Measurements from ENCODE around the gene TEX22. TPM values are rescaled to one million over a fixed set of nuclear protein-coding genes. Genes with fewer than 3 reads are reported as not detected.

TEX22 gene
- total RNA-seq, 1 donor from 2014 or later = 4.9 TPM

GRCh38 chr14:105388976-105389375, 9.4 kb upstream of the TEX22 start:
- Mint-ChIP-seq H3K27ac (ENCODE audit: unreplicated experiment) (no peak overlapping the region), H3K36me3 (ENCODE audit: unreplicated experiment) (peaks cover 9% of the 10 kb centered on the region), H3K27me3 (ENCODE audit: unreplicated experiment) (no peaks in the 10 kb centered on the region), H3K4me1 (ENCODE audit: unreplicated experiment) (no peaks in the 10 kb centered on the region), H3K9me3 (ENCODE audit: unreplicated experiment) (no peaks in the 10 kb centered on the region), H3K4me3 (ENCODE audit: unreplicated experiment) (no peak overlapping the region)
- no peak for DNase-seq (ENCODE audit: extremely low spot score, unreplicated experiment)
- no peak for TF ChIP-seq CTCF (IDR thresholded peaks at IDR 0.05)

GRCh38 chr14:105389534-105389933, 8.8 kb upstream of the TEX22 start:
- Mint-ChIP-seq H3K9me3 (ENCODE audit: unreplicated experiment) (no peaks in the 10 kb centered on the region), H3K4me1 (ENCODE audit: unreplicated experiment) (no peaks in the 10 kb centered on the region), H3K4me3 (ENCODE audit: unreplicated experiment) (no peak overlapping the region), H3K27me3 (ENCODE audit: unreplicated experiment) (no peaks in the 10 kb centered on the region), H3K27ac (ENCODE audit: unreplicated experiment) (no peak overlapping the region), H3K36me3 (ENCODE audit: unreplicated experiment) (peaks cover 10% of the 10 kb centered on the region)
- no peak for DNase-seq (ENCODE audit: extremely low spot score, unreplicated experiment)
- no peak for TF ChIP-seq CTCF (IDR thresholded peaks at IDR 0.05)

- H3K4me3 Mint-ChIP-seq (ENCODE audit: unreplicated experiment) = no peak overlapping the region
- no peak for DNase-seq (ENCODE audit: extremely low spot score, unreplicated experiment)
- peaks cover 11% of the 10 kb centered on the region for H3K36me3 Mint-ChIP-seq (ENCODE audit: unreplicated experiment)
- no peaks in the 10 kb centered on the region for H3K9me3 Mint-ChIP-seq (ENCODE audit: unreplicated experiment)
- no peaks in the 10 kb centered on the region for H3K4me1 Mint-ChIP-seq (ENCODE audit: unreplicated experiment)
- TF ChIP-seq CTCF (IDR thresholded peaks at IDR 0.05) = no peak
- H3K27ac Mint-ChIP-seq (ENCODE audit: unreplicated experiment) = no peak overlapping the region
- H3K27me3 Mint-ChIP-seq (ENCODE audit: unreplicated experiment) = no peaks in the 10 kb centered on the region
Observed at GRCh38 chr14:105389976-105390848, 8.1 kb upstream of the TEX22 start.

- Mint-ChIP-seq H3K27ac (ENCODE audit: unreplicated experiment) (no peak overlapping the region), H3K9me3 (ENCODE audit: unreplicated experiment) (no peaks in the 10 kb centered on the region), H3K27me3 (ENCODE audit: unreplicated experiment) (no peaks in the 10 kb centered on the region), H3K36me3 (ENCODE audit: unreplicated experiment) (peaks cover 11% of the 10 kb centered on the region), H3K4me1 (ENCODE audit: unreplicated experiment) (no peaks in the 10 kb centered on the region), H3K4me3 (ENCODE audit: unreplicated experiment) (no peak overlapping the region)
- no peak for DNase-seq (ENCODE audit: extremely low spot score, unreplicated experiment)
- TF ChIP-seq CTCF (IDR thresholded peaks at IDR 0.05) = no peak
Observed at GRCh38 chr14:105390849-105391500, 7.4 kb upstream of the TEX22 start.

GRCh38 chr14:105391541-105391940, 6.8 kb upstream of the TEX22 start:
- Mint-ChIP-seq H3K4me3 (ENCODE audit: unreplicated experiment) (no peak overlapping the region), H3K27ac (ENCODE audit: unreplicated experiment) (no peak overlapping the region), H3K9me3 (ENCODE audit: unreplicated experiment) (no peaks in the 10 kb centered on the region), H3K4me1 (ENCODE audit: unreplicated experiment) (no peaks in the 10 kb centered on the region), H3K27me3 (ENCODE audit: unreplicated experiment) (no peaks in the 10 kb centered on the region), H3K36me3 (ENCODE audit: unreplicated experiment) (peaks cover 11% of the 10 kb centered on the region)
- TF ChIP-seq CTCF (IDR thresholded peaks at IDR 0.05) = no peak
- no peak for DNase-seq (ENCODE audit: extremely low spot score, unreplicated experiment)
